Measurements from ENCODE around the gene ATG14. TPM values are rescaled to one million over a fixed set of nuclear protein-coding genes. Genes with fewer than 3 reads are reported as not detected.

Gene ATG14
- total and polyA plus RNA-seq, 8 donors, result 3.0 to 8.1 (median 4.7) TPM

DNA sequence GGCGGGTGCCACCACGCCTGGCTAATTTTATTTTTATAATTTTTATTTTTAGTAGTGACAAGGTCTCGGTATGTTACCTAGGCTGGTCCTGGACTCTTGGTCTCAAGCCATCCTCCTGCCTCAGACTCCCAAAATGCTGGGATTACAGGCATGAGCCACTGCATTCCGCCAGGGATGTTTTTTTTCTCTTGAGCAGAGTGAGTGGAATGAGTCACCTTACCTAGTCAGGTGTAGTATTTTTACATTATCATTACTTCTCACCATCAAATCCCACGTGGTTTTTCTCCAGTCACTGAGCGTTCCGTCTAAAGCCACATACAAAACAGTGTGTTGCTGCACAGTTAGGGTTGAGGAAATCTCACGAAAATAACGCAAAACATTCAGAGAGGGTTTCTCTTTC lies 29.7 kb upstream of the ATG14 start:
- Histone ChIP-seq H3K36me3 (no peaks in the 10 kb centered on the region), H3K4me1 (no peaks in the 10 kb centered on the region), H3K4me3 (no peak overlapping the region), H3K27ac (no peak overlapping the region), H3K27me3 (no peaks in the 10 kb centered on the region), H3K9me3 (no peaks in the 10 kb centered on the region)
- no peak for DNase-seq
- 75 to 84% methylated on average over 9 of the region's 9 CpGs for WGBS, 2 donors
- no peak for FAIRE-seq
- intact Hi-C loops (cut with DNase I), result no loop called here
- no peak for TF ChIP-seq CTCF (IDR thresholded peaks at IDR 0.05)
- ATAC-seq, result no peak

- no peaks in the 10 kb centered on the region for H3K36me3 ChIP-seq
- WGBS, 2 donors, result 30 to 40% methylated on average over 29 of the region's 29 CpGs
- TF ChIP-seq CTCF (IDR thresholded peaks at IDR 0.05), result no peak
- FAIRE-seq (no peak), DNase-seq (peak in 2 of 6 donors; percentile 20 to 46), ATAC-seq (no peak)
- no peaks in the 10 kb centered on the region for H3K4me1 ChIP-seq
- intact Hi-C loops (cut with DNase I), result no loop called here
- H3K27me3 ChIP-seq, result no peaks in the 10 kb centered on the region
- H3K4me3 ChIP-seq, result no peak within 1 kb of the TSS
- H3K9me3 ChIP-seq, result no peaks in the 10 kb centered on the region
- no peak within 1 kb of the TSS for H3K27ac ChIP-seq
These were observed 28.8 kb upstream of the ATG14 start, which contains the start of gene TBPL2 for GRCh38 chr14:55440385-55440784. TSS of gene TBPL2 (minus strand) at chr14:55440616. CDS start at chr14:55440449, 167 bp downstream.

DNA sequence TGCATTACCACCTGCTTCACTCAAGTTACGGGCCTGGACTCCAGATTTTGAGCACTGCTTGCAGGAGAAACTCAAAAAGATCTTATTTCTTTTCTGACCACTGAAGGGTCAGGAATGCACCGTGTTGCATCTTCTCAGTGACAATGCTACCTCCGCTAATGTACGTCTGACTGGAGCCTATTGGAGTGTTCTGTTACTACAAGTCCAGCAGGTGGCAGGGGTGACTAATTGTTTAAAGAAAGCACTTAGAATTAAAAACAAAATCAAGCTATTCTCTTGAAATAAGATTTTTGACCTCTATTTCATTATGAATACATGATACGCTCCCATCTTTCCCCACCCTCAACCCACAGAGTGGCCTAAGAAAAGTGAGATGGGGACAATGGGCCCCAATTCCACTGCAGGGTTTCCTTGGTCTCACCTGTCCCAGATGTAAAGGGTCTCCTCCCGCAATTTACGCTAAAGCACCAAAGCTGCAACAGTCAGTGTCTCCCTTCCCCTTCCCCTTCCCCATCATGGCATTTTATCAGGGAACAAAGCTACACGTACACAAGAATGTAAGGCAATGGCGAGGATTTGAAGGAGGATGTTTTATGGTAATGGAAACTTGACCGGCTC lies 26.5 kb upstream of the ATG14 start:
- TF ChIP-seq CTCF (IDR thresholded peaks at IDR 0.05), result peak; percentile 16 to 29 (median 28)
- 44 to 47% methylated on average over 10 of the region's 10 CpGs for WGBS, 2 donors
- H3K27ac ChIP-seq, result no peak overlapping the region
- no peaks in the 10 kb centered on the region for H3K9me3 ChIP-seq
- H3K27me3 ChIP-seq, result no peaks in the 10 kb centered on the region
- H3K4me1 ChIP-seq, result no peaks in the 10 kb centered on the region
- H3K36me3 ChIP-seq, result no peaks in the 10 kb centered on the region
- H3K4me3 ChIP-seq, result no peak overlapping the region
- ATAC-seq (peak in 3 of 4 donors; percentile 74 to 82 (median 75)), DNase-seq (no peak), FAIRE-seq (no peak)
- intact Hi-C loops (cut with DNase I), result loop anchor here in 1 of 3 donors (10.0 kb wide), 1 partner anchor 1037 kb away; no protein-coding TSS in a partner anchor

GRCh38 chr14:55436931-55437330 lies 25.3 kb upstream of the ATG14 start:
- no peak for FAIRE-seq
- Histone ChIP-seq H3K4me1 (no peaks in the 10 kb centered on the region), H3K36me3 (no peaks in the 10 kb centered on the region), H3K4me3 (no peak overlapping the region), H3K27ac (no peak overlapping the region), H3K27me3 (no peaks in the 10 kb centered on the region), H3K9me3 (no peaks in the 10 kb centered on the region)
- 74 to 77% methylated on average over 4 of the region's 4 CpGs for whole genome bisulfite sequencing, 2 donors
- intact Hi-C loops (cut with DNase I), result loop anchor here in 1 of 3 donors (10.0 kb wide), 1 partner anchor 1038 kb away; no protein-coding TSS in a partner anchor
- TF ChIP-seq CTCF (IDR thresholded peaks at IDR 0.05), result no peak
- no peak for ATAC-seq
- no peak for DNase-seq

DNA sequence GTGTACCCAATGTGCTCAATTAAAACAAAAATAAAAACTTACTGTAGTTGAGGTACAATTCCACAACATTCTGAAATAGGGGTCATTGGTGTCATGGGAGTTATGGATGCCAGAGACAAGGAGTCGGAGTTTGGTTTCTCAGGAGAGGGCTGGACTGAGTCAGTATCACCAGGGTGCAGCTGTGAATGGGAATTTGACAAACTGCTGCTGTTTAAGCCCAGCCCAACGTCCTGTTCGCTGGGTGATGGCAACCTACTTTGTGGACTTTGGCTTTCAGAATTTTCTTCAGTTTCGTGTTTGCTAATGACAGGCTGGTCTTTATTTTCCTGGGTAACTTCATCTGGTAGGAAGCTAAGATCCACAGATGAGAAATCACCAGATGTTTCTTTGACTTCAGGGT lies 24.9 kb upstream of the ATG14 start:
- FAIRE-seq (no peak), DNase-seq (no peak), ATAC-seq (no peak)
- no peaks in the 10 kb centered on the region for H3K9me3 ChIP-seq
- no peaks in the 10 kb centered on the region for H3K27me3 ChIP-seq
- WGBS, 2 donors, result 41 to 50% methylated on average over 4 of the region's 4 CpGs
- intact Hi-C loops (cut with DNase I), result loop anchor here in 1 of 3 donors (10.0 kb wide), 1 partner anchor 1038 kb away; no protein-coding TSS in a partner anchor
- no peaks in the 10 kb centered on the region for H3K4me1 ChIP-seq
- H3K4me3 ChIP-seq, result no peak overlapping the region
- no peaks in the 10 kb centered on the region for H3K36me3 ChIP-seq
- H3K27ac ChIP-seq, result no peak overlapping the region
- TF ChIP-seq CTCF (IDR thresholded peaks at IDR 0.05), result no peak

Measured in pancreas (tissue), 10 donors.